Measurements from ENCODE around the gene ANKH. TPM values are rescaled to one million over a fixed set of nuclear protein-coding genes. Genes with fewer than 3 reads are reported as not detected.
"Not testable (repeated sequence)": the region's sequence is repeated elsewhere in the genome, so short reads cannot be mapped to it uniquely, and the experiment has no call there.

ANKH gene
- total RNA-seq, 2 donors from 2014 or later = 76.5 to 106 TPM

- no peaks in the 10 kb centered on the region for H3K9me3 ChIP-seq
- H3K27ac ChIP-seq = no peak overlapping the region
- intact Hi-C loops (cut with DNase I) = no loop called here
- TF ChIP-seq POLR2A (IDR thresholded peaks at IDR 0.05) = no peak
- TF ChIP-seq, protein P1, sequence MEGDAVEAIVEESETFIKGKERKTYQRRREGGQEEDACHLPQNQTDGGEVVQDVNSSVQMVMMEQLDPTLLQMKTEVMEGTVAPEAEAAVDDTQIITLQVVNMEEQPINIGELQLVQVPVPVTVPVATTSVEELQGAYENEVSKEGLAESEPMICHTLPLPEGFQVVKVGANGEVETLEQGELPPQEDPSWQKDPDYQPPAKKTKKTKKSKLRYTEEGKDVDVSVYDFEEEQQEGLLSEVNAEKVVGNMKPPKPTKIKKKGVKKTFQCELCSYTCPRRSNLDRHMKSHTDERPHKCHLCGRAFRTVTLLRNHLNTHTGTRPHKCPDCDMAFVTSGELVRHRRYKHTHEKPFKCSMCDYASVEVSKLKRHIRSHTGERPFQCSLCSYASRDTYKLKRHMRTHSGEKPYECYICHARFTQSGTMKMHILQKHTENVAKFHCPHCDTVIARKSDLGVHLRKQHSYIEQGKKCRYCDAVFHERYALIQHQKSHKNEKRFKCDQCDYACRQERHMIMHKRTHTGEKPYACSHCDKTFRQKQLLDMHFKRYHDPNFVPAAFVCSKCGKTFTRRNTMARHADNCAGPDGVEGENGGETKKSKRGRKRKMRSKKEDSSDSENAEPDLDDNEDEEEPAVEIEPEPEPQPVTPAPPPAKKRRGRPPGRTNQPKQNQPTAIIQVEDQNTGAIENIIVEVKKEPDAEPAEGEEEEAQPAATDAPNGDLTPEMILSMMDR (IDR thresholded peaks at IDR 0.05) = no peak
- no peak for TF ChIP-seq POLR2AphosphoS5 (IDR thresholded peaks at IDR 0.05)
- WGBS = 94% methylated on average over 3 of the region's 3 CpGs
- H3K36me3 ChIP-seq = no peaks in the 10 kb centered on the region
- no peak overlapping the region for H3K4me3 ChIP-seq
- no peaks in the 10 kb centered on the region for H3K27me3 ChIP-seq (replicated peaks; ENCODE audit: insufficient read depth)
- H3K4me1 ChIP-seq (replicated peaks) = no peaks in the 10 kb centered on the region
- DNase-seq (ENCODE audit: low spot score) = no peak
These were observed 31.0 kb downstream of the ANKH start for GRCh38 chr5:14840624-14841023.

DNA sequence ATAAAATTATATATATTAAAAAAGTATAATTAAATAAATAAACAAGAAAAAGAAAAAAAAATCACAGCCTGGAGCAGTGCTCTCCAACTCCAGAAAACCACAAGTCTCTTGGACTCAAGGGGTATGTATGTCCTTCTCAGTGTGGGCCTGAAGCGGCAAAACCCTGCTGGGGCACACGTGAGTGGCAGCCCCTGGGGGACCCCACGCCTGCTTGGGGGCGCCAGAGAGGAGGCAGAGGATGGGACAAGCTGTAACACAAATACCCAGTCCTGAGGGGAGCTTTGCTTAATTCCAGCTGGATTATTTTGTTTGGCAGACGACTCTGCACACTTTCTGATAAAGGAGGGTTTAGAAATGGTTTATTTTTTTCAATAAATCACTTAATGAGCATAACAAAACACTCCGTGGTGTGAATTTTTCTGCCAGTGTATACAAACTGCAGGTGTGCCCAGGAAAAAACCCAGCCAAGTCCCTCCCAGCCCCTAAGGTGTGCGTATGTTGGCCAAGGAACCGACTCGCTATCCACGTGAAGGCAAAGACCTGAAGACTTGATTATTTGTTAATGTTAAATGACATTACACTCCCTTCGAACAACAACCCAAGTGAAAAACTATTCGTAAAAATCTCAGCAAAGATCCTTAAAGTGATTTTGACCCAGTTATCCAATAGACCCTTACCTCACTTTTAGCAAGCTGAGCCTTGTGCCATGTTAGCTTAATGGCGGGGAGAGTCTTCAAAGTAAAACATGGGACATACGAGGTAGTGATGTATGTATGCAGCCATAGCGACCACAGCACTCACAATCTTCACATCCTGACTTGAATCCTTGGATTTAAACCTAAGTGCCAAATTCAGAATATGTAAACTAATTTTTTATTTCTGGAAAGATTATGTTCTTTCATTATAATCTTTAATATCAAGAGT lies 32.9 kb downstream of the ANKH start:
- Histone ChIP-seq H3K27me3 (replicated peaks; ENCODE audit: insufficient read depth) (no peaks in the 10 kb centered on the region), H3K4me1 (replicated peaks) (no peaks in the 10 kb centered on the region), H3K9me3 (no peaks in the 10 kb centered on the region), H3K36me3 (no peaks in the 10 kb centered on the region), H3K4me3 (no peak overlapping the region), H3K27ac (no peak overlapping the region)
- 68% methylated on average over 15 of the region's 15 CpGs for WGBS
- intact Hi-C loops (cut with DNase I) = no loop called here
- TF ChIP-seq, protein P1 (IDR thresholded peaks at IDR 0.05) = no peak
- TF ChIP-seq POLR2AphosphoS5 (IDR thresholded peaks at IDR 0.05) (no peak), POLR2A (IDR thresholded peaks at IDR 0.05) (no peak)
- DNase-seq (ENCODE audit: low spot score) = no peak

- H3K27ac ChIP-seq; H3K9me3 ChIP-seq; DNase-seq (ENCODE audit: low spot score); H3K4me1 ChIP-seq (replicated peaks); H3K27me3 ChIP-seq (replicated peaks; ENCODE audit: insufficient read depth); H3K4me3 ChIP-seq; intact Hi-C loops (cut with DNase I); H3K36me3 ChIP-seq: not testable (repeated sequence)
- WGBS = 85% methylated on average over 7 of the region's 7 CpGs
These were observed 34.0 kb downstream of the ANKH start for GRCh38 chr5:14837423-14838122.

- Histone ChIP-seq H3K9me3 (no peaks in the 10 kb centered on the region), H3K36me3 (no peaks in the 10 kb centered on the region), H3K4me1 (replicated peaks) (no peaks in the 10 kb centered on the region), H3K4me3 (no peak overlapping the region), H3K27me3 (replicated peaks; ENCODE audit: insufficient read depth) (no peaks in the 10 kb centered on the region), H3K27ac (peak overlapping the region; percentile 46 to 48)
- TF ChIP-seq POLR2AphosphoS5 (IDR thresholded peaks at IDR 0.05) (peak; percentile 13), POLR2A (IDR thresholded peaks at IDR 0.05) (no peak)
- DNase-seq (ENCODE audit: low spot score) = no peak
- WGBS = 62% methylated on average over 11 of the region's 11 CpGs
- intact Hi-C loops (cut with DNase I) = no loop called here
These were observed 36.7 kb downstream of the ANKH start for GRCh38 chr5:14834584-14835550.

- intact Hi-C loops (cut with DNase I) = no loop called here
- WGBS = 83% methylated on average over 2 of the region's 2 CpGs
- H3K4me1 ChIP-seq (replicated peaks) = no peaks in the 10 kb centered on the region
- H3K4me3 ChIP-seq = no peak overlapping the region
- no peaks in the 10 kb centered on the region for H3K27me3 ChIP-seq (replicated peaks; ENCODE audit: insufficient read depth)
- no peaks in the 10 kb centered on the region for H3K9me3 ChIP-seq
- no peaks in the 10 kb centered on the region for H3K36me3 ChIP-seq
- peak overlapping the region in 1 of 2 donors; percentile 46 for H3K27ac ChIP-seq
- TF ChIP-seq, protein P1 (IDR thresholded peaks at IDR 0.05) = no peak
- TF ChIP-seq POLR2A (IDR thresholded peaks at IDR 0.05) = no peak
- DNase-seq (ENCODE audit: low spot score) = no peak
These were observed 37.5 kb downstream of the ANKH start for GRCh38 chr5:14834062-14834461.

All from prostate gland (tissue), 2 donors.